Right lobe of liver (tissue), 4 donors: ENCODE data around the gene SEC24B.

Experiments used
- POLR2A ChIP-seq: fragments of 450-650 bp; IDR thresholded peaks from one replicate; pipeline ENCODE4 v1.6.1; 2017; ENCODE audit warnings: antibody characterized with exemption, mild to moderate bottlenecking
- TF ChIP-seq, protein P1 (sequence below), 4 donors: fragments of 200-600 bp in 3 of 4; fragments of 450-650 bp in 1 of 4; IDR thresholded peaks; one replicate each; pipeline versions ENCODE4 v1.5.1 to v1.8.0; 2016 to 2022; ENCODE audit warnings: antibody characterized with exemption in 4 of 4, mild to moderate bottlenecking in 2 of 4
- donor health status: DM: no; HTN: no; CAD: no.
- donor health status: DM: no; HTN: no; CAD: no.
- donor health status: DM: no; HTN: yes; CAD: no.

DNA sequence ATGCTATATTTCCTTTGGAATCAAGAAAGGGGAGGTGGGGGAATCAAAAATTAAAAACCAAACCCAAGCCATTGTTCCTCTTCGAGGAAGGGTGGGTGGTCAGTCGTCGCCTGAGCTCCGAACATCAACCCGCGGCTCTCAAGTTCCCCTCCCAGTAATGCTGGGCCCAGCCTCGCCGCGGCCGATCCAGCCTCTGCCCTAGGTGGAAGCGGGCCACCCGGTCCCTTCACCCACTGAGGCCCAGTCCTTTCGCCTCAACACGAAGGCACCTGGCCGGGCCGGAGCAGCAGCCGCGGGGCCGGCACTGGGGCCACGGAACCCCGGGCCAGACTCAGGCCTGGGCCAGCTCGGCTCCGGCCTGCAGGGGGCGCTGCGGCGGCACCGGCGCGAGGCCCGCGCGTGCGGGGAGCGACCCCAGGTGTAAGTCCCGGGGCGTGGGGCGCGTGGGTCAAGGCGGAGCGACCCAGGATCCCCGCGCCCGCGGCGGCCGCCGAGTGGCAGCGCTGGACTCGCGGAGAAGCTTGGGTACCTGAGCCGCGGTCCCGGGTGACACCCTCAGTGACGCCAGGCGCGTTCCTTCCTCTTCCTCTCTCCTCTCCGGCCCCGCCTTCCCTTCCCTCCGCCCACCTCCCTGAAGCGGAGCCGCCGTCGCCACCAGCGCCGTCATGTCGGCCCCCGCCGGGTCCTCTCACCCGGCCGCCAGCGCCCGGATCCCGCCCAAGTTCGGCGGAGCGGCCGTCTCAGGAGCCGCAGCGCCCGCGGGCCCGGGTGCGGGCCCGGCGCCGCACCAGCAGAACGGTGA, at the start of gene SEC24B:
- TF ChIP-seq, protein P1, sequence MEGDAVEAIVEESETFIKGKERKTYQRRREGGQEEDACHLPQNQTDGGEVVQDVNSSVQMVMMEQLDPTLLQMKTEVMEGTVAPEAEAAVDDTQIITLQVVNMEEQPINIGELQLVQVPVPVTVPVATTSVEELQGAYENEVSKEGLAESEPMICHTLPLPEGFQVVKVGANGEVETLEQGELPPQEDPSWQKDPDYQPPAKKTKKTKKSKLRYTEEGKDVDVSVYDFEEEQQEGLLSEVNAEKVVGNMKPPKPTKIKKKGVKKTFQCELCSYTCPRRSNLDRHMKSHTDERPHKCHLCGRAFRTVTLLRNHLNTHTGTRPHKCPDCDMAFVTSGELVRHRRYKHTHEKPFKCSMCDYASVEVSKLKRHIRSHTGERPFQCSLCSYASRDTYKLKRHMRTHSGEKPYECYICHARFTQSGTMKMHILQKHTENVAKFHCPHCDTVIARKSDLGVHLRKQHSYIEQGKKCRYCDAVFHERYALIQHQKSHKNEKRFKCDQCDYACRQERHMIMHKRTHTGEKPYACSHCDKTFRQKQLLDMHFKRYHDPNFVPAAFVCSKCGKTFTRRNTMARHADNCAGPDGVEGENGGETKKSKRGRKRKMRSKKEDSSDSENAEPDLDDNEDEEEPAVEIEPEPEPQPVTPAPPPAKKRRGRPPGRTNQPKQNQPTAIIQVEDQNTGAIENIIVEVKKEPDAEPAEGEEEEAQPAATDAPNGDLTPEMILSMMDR (IDR thresholded peaks at IDR 0.05) = peak; percentile 87 to 97 (median 94)
- TF ChIP-seq POLR2A = peak; percentile 85
